HG02852 (cell line): ENCODE data around the gene TUG1.

Experiments used
- ATAC-seq: cut with Tn5 transposase; IDR thresholded peaks from one replicate; pipeline ENCODE4 v1.9.1; 2021; ENCODE audit warnings: mild to moderate bottlenecking, moderate library complexity; ENCODE audit not compliant: unreplicated experiment

TUG1 gene

GRCh38 chr22:30947173-30947815 lies 21.8 kb upstream of the TUG1 start:
- no peak for ATAC-seq

- no peak for ATAC-seq
Measured at GRCh38 chr22:30947816-30948454, 21.1 kb upstream of the TUG1 start.

- no peak for ATAC-seq
Measured at GRCh38 chr22:30948930-30949342, 20.1 kb upstream of the TUG1 start.

- no peak for ATAC-seq
Measured at GRCh38 chr22:30949934-30950660, 19.0 kb upstream of the TUG1 start.

- ATAC-seq = no peak
Measured at GRCh38 chr22:30953206-30953605, 15.9 kb upstream of the TUG1 start.

- no peak for ATAC-seq
Measured at GRCh38 chr22:30955153-30955552, 13.9 kb upstream of the TUG1 start.

GRCh38 chr22:30964858-30965257 lies 4.2 kb upstream of the TUG1 start:
- no peak for ATAC-seq

GRCh38 chr22:30968015-30968923 lies 796 bp upstream of the TUG1 start, which contains the start of gene MORC2:
TSS of gene MORC2 (minus strand) at chr22:30968774. CDS start at chr22:30967889, 885 bp downstream.
- ATAC-seq = peak; percentile 34

- ATAC-seq = peak; percentile 29
Measured at GRCh38 chr22:30969532-30970355, 679 bp downstream of the TUG1 start.

GRCh38 chr22:30970356-30970746 lies 1.3 kb downstream of the TUG1 start:
- no peak for ATAC-seq

GRCh38 chr22:30978304-30978962 lies 9.4 kb downstream of the TUG1 start:
- ATAC-seq = no peak

GRCh38 chr22:30979932-30980331 lies 10.9 kb downstream of the TUG1 start:
- ATAC-seq = no peak

- no peak for ATAC-seq
Measured at GRCh38 chr22:30982512-30982911, 13.4 kb downstream of the TUG1 start.

- ATAC-seq = no peak
Measured at GRCh38 chr22:30984317-30984716, 15.3 kb downstream of the TUG1 start.

- ATAC-seq = no peak
Measured at GRCh38 chr22:30985561-30986208, 16.6 kb downstream of the TUG1 start.

- no peak for ATAC-seq
Measured at GRCh38 chr22:30989474-30989873, 20.4 kb downstream of the TUG1 start.

GRCh38 chr22:30990690-30991089 lies 21.6 kb downstream of the TUG1 start:
- ATAC-seq = no peak

- ATAC-seq = no peak
Measured at GRCh38 chr22:30992565-30992964, 23.5 kb downstream of the TUG1 start.

- no peak for ATAC-seq
Measured at GRCh38 chr22:30994960-30995359, 25.9 kb downstream of the TUG1 start.
